Peyer's patch (tissue), 4 donors: ENCODE results near the gene BIN2.

Experiments used
- POLR2A ChIP-seq, 2 donors: fragments of 450-650 bp; IDR thresholded peaks; one replicate each; pipeline ENCODE4 v1.5.1; 2017; ENCODE audit warnings: antibody characterized with exemption in 2 of 2, mild to moderate bottlenecking in 2 of 2, moderate library complexity in 2 of 2
- TF ChIP-seq, protein P1 (sequence below), 6 experiments: fragments of 450-650 bp in 4 of 6; fragments of 200-600 bp in 2 of 6; sonication (generic) in 1 of 6; IDR thresholded peaks; one replicate each; pipeline ENCODE4 v1.5.1; 2017 to 2019; ENCODE audit warnings: antibody characterized with exemption in 6 of 6, mild to moderate bottlenecking in 3 of 6, moderate library complexity in 1 of 6

DNA sequence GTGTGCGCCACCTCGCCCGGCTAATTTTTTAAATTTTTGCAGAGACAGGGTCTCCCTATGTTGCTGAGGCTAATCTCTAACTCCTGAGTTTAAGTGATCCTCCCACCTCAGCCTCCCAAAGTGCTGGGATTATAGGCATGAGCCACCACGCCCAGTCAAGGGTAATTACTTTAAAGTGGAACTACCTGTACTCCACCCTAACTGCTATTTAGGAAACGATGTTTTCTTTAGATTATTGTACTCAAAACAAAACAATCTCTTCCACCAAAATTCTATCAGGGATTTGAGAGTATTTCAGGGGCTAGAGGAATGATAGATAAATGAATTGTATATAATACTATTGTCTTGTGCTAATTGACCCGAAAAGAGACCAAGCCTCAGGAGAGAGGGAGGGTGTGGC is 9.6 kb upstream of the BIN2 start:
- TF ChIP-seq, protein P1, sequence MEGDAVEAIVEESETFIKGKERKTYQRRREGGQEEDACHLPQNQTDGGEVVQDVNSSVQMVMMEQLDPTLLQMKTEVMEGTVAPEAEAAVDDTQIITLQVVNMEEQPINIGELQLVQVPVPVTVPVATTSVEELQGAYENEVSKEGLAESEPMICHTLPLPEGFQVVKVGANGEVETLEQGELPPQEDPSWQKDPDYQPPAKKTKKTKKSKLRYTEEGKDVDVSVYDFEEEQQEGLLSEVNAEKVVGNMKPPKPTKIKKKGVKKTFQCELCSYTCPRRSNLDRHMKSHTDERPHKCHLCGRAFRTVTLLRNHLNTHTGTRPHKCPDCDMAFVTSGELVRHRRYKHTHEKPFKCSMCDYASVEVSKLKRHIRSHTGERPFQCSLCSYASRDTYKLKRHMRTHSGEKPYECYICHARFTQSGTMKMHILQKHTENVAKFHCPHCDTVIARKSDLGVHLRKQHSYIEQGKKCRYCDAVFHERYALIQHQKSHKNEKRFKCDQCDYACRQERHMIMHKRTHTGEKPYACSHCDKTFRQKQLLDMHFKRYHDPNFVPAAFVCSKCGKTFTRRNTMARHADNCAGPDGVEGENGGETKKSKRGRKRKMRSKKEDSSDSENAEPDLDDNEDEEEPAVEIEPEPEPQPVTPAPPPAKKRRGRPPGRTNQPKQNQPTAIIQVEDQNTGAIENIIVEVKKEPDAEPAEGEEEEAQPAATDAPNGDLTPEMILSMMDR (IDR thresholded peaks at IDR 0.05), result no peak
- no peak for TF ChIP-seq POLR2A (IDR thresholded peaks at IDR 0.05)
